Rectal smooth muscle tissue (tissue), 1 donor: ENCODE data around the gene NUDT6.

Source experiments
- H3K27ac ChIP-seq: one replicate; pipeline ENCODE4 v1.7.0; 2013; ENCODE audit warnings: low read depth, low read length, inconsistent platforms
- H3K27me3 ChIP-seq: one replicate; pipeline ENCODE4 v1.7.0; 2013; ENCODE audit warnings: low read length; ENCODE audit not compliant: control insufficient read depth, insufficient read depth
- H3K36me3 ChIP-seq: one replicate; pipeline ENCODE4 v1.7.0; 2013; ENCODE audit warnings: low read length; ENCODE audit not compliant: control insufficient read depth, insufficient read depth
- H3K4me1 ChIP-seq: one replicate; pipeline ENCODE4 v1.7.0; 2013; ENCODE audit warnings: low read length; ENCODE audit not compliant: control insufficient read depth, insufficient read depth
- H3K4me3 ChIP-seq: one replicate; pipeline ENCODE4 v1.7.0; 2013; ENCODE audit warnings: low read length
- H3K9ac ChIP-seq: one replicate; pipeline ENCODE4 v1.7.0; 2013; ENCODE audit warnings: low read length

The NUDT6 gene, protein sequence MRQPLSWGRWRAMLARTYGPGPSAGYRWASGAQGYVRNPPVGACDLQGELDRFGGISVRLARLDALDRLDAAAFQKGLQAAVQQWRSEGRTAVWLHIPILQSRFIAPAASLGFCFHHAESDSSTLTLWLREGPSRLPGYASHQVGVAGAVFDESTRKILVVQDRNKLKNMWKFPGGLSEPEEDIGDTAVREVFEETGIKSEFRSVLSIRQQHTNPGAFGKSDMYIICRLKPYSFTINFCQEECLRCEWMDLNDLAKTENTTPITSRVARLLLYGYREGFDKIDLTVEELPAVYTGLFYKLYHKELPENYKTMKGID

DNA sequence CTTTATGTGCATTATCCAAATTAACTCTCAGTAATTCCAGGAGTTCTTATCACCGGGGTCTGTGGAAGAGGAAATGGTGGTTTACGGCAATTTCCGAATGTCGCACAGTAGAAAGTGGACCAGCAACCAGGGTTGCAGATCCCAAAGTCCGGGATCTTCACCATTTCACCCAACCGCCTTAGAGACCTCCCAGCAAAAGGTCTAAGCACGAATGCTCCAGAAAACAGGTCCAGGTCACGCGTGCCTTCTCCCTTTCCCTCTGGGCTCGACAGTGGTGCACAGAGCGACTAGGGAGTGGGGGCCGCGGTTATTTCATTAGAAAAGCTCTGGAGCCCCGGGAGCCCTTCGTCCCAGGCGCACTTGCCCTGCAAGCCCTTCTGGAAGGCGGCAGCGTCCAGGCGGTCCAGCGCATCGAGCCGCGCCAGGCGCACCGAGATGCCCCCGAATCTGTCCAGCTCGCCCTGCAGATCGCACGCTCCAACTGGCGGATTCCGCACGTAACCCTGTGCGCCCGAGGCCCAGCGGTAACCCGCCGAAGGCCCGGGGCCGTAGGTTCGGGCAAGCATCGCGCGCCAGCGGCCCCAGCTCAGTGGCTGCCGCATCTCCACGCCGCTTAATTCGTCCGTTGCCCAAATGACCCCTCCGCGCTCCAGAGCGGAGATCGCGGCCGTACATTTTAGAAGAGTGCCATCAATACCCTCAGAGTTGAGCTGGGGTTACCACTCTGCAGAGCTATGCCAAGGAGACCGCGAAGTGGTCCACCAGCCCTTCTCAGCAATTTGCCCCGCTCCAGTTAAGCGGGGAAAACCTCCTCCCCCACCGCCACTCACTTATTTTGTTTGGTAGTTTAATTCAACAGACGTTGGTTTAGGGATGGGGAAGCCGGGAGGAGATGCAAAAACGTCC, at the start of gene NUDT6:
Gene NUDT6, minus strand, starts transcription at position 627 of the 906 bp plus-strand sequence. Its CDS starts 25 bp downstream, at position 602.
- no peaks in the 10 kb centered on the region for H3K36me3 ChIP-seq
- H3K4me3 ChIP-seq = peak within 1 kb of the TSS; percentile 93
- H3K27me3 ChIP-seq = no peaks in the 10 kb centered on the region
- peak within 1 kb of the TSS; percentile 84 for H3K27ac ChIP-seq
- H3K4me1 ChIP-seq = peaks cover 9% of the 10 kb centered on the region
- H3K9ac ChIP-seq = peak within 1 kb of the TSS; percentile 70

DNA sequence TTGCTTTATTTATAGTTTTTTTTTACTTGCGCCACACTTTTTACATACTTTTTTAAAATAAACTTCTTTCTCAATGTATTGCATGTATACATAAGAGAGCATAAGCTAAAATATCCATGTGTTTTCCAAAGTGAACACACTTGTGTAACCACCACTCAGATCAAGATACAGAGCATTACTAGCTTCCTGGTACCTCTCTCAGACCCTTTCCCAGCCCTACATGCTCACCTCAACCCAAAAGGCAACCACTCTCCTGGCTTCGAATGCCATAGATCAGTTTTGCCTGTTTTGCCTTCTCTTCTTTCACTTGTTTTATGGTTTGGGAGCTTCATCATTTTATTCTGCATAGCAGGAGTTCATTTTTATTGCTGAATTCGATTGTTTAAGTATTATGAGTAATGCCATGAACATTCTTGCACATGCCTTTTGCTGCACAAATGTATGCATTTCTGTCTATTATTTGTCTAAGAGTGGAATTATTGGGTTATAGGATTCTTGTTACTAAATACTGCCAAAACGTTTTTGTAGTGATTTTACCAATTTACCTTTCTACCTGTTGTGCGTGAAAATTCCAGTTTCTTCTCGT, 45.9 kb upstream of the NUDT6 start:
- no peak overlapping the region for H3K27ac ChIP-seq
- H3K4me1 ChIP-seq = no peaks in the 10 kb centered on the region

DNA sequence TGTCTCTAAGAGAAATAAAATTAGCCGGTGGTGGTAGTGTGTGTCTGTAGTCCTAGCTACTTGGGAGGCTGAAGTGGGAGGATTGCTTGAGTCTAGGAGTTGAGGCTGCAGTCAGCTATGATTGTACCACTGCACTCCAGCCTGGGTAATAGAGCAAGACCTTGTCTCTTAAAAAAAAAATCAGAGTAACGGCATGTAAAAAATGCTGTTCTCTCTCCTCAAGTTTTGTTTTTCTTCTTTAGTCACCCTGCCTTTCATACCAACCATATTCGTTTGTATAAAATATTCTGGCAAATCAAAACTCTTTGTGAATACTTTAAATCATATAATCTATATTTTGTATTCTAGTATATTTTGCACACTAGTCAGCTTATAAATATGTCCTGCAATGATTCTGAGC, 44.8 kb upstream of the NUDT6 start:
- H3K4me1 ChIP-seq = peaks cover 5% of the 10 kb centered on the region
- H3K9ac ChIP-seq = no peak overlapping the region
- H3K27me3 ChIP-seq = no peaks in the 10 kb centered on the region
- H3K27ac ChIP-seq = no peak overlapping the region
- H3K36me3 ChIP-seq = no peaks in the 10 kb centered on the region
- H3K4me3 ChIP-seq = no peak overlapping the region

More for the DNA sequence above, 45.9 kb upstream of the NUDT6 start:
- Histone ChIP-seq H3K27me3 (no peaks in the 10 kb centered on the region), H3K9ac (no peak overlapping the region), H3K4me3 (no peak overlapping the region), H3K36me3 (no peaks in the 10 kb centered on the region)

DNA sequence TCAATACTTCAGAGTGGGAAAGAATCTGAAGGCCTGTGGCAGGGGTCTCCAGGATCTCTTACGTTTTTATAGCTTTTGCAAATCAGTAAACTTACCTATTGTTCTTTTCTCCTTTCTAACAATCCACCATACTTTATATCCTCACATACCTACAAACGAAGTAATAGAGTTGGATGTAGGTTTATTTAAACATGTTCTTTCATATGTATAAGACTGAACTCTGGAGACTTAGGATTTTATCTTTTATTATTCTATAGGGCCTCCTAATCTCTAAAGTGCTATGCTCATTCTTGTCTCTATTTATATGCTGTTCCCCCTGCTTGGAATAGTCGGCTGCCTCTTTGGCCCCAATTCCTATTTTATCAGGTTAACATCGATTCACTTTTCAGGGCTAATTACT, 43.8 kb upstream of the NUDT6 start:
- H3K27ac ChIP-seq = no peak overlapping the region
- H3K36me3 ChIP-seq = no peaks in the 10 kb centered on the region
- no peaks in the 10 kb centered on the region for H3K27me3 ChIP-seq
- no peak overlapping the region for H3K9ac ChIP-seq
- H3K4me3 ChIP-seq = no peak overlapping the region
- H3K4me1 ChIP-seq = peaks cover 10% of the 10 kb centered on the region

DNA sequence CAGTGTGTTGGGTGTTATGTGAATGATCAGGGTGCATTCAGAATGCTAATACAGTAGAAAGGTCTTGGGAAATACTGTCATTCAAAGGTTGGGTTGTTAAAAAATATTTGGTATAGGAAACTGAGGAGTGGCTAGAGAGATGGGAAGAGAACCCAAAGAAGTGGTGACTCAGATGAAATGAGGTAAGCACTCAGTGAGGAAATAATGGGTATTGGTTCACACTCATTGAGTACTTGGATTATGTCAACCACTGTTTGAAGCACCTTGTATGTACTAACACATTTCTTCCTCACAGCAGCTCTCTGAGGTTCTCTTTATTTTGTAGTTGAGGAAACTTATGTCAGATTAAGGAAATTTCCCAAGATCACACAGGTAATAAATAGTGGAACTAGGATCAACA, 40.8 kb upstream of the NUDT6 start:
- Histone ChIP-seq H3K27me3 (no peaks in the 10 kb centered on the region), H3K4me1 (peaks cover 16% of the 10 kb centered on the region), H3K27ac (no peak overlapping the region), H3K36me3 (no peaks in the 10 kb centered on the region), H3K9ac (no peak overlapping the region), H3K4me3 (no peak overlapping the region)

DNA sequence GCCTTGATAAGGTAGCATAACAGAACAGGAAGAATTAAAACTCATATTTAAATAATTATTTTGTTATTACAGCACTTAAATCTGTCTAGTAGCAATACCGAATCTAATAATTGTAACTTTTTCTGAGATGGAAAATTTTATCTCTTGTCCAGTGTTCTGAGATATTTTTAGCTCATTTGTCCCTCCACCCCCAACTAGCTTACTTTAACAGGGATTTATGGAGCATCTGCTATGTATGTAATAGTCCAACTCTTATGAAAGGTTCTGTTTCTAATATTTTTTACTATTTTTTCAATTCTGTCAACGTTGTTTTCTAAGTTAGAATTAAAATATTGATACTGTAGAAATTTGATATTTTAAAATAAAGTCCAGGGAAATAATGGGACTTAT, 38.2 kb upstream of the NUDT6 start:
- Histone ChIP-seq H3K4me3 (no peak overlapping the region), H3K4me1 (peaks cover 24% of the 10 kb centered on the region), H3K27ac (no peak overlapping the region), H3K27me3 (no peaks in the 10 kb centered on the region), H3K36me3 (no peaks in the 10 kb centered on the region), H3K9ac (no peak overlapping the region)

DNA sequence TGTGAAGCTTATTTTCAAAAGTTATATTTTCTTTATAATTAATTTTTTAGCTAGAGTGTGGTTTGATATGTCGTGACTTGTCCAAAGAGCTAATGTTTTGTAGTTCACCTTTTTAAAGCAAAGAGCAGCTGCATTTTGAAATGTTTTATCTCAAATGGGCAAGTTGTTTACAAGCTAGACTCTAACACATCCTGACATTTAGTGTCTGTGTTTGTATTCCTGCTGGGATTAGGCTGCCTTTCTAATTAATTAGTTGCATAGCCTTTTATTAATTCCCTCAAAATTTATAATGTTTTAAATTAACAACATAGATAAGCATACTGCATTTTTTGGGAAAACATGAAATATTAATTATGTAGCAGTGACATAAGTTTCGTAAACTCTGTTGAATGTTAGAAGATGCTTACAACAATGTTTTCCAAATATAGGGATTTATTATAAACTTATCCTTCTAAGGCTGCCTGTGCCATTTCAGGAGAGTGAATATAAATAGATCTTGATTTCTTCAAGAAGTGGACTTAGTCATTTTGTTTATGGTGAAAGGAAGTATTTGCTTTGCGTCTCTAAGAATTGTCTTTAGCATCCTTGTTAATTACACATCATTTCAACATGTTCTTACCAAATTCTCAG, 37.7 kb upstream of the NUDT6 start:
- peaks cover 24% of the 10 kb centered on the region for H3K4me1 ChIP-seq
- no peak overlapping the region for H3K4me3 ChIP-seq
- no peaks in the 10 kb centered on the region for H3K27me3 ChIP-seq
- no peaks in the 10 kb centered on the region for H3K36me3 ChIP-seq
- no peak overlapping the region for H3K9ac ChIP-seq
- peak overlapping the region; percentile 18 for H3K27ac ChIP-seq

DNA sequence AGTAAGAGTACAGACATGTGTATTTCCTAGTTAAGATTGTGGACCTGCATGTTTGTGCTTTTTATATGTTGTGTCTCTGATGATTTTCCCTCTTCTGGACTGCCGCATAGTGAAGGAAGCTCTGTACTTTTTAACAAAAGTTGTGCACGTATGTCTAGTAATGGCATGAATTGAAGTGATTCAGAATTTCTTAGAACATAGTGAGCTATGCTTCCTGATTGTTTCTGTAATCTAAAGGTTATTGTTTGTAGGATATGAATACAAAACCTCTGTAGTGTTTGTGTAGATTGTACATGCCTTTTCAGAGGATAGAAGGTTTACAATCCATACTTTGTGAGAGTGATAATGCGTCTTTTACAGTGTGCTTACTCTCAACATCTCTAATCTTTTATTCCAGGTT, 37.0 kb upstream of the NUDT6 start:
- H3K4me3 ChIP-seq = no peak overlapping the region
- peaks cover 24% of the 10 kb centered on the region for H3K4me1 ChIP-seq
- H3K9ac ChIP-seq = no peak overlapping the region
- no peak overlapping the region for H3K27ac ChIP-seq
- H3K36me3 ChIP-seq = no peaks in the 10 kb centered on the region
- no peaks in the 10 kb centered on the region for H3K27me3 ChIP-seq

DNA sequence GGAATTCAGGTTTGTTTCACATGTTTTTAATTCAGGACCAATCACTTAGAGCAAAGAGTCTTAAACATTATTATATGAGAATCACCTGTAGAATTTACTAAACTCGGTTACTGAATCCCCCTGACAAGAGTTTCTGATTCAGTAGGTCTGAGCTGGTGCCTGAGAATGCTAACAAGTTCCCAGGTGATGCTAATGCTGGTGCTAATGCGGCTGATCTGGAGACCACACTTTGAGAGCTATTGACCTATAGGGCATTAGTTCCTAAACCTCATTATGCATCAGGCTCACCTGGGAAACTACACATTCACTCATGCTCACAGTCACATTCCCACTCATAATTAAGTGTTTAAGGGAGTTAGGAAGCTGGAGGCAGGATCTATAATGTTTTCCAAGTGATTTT, 36.1 kb upstream of the NUDT6 start:
- no peak overlapping the region for H3K27ac ChIP-seq
- H3K9ac ChIP-seq = no peak overlapping the region
- H3K27me3 ChIP-seq = no peaks in the 10 kb centered on the region
- H3K36me3 ChIP-seq = no peaks in the 10 kb centered on the region
- H3K4me3 ChIP-seq = no peak overlapping the region
- peaks cover 24% of the 10 kb centered on the region for H3K4me1 ChIP-seq

DNA sequence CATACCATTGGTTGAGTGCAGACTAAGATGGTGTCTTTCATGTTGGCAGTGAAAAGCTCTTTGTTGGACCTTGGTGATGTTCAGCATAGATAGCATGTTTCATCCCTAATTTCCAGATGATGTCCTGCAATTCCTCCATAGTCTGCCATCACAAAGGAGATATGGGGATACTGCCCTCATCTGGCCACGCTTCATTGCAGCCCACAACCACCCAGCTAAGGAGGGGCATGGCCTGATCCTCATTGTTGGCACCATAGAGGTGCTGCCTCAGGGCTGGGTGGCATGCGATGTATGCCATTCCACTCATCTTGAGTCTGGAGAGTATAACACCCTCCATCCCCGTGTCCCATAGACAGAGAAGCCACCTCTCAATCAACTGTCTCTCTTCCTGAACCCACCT, 31.5 kb upstream of the NUDT6 start:
- Histone ChIP-seq H3K27me3 (no peaks in the 10 kb centered on the region), H3K4me3 (no peak overlapping the region), H3K36me3 (peaks cover 7% of the 10 kb centered on the region), H3K4me1 (peaks cover 8% of the 10 kb centered on the region), H3K27ac (no peak overlapping the region), H3K9ac (no peak overlapping the region)

DNA sequence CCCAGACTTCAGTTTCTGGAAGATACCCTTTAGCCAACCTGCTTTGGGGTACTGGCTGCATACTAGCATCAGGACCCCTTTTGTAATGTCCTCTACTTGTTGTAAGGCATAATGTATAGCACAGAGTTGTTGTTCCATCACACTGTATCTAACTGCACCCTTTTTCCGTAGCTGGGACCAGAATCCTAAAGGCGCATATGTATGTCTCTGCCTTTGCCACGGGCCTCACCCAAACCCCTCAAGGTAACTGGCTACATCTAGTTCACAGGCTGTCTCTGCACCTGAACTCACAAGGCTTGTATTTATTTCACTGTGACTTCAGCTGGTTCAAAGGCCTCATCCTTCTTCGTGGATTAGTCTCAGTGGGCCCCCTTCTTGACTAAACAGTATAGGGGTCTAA, 29.6 kb upstream of the NUDT6 start:
- no peak overlapping the region for H3K27ac ChIP-seq
- peaks cover 7% of the 10 kb centered on the region for H3K36me3 ChIP-seq
- no peaks in the 10 kb centered on the region for H3K4me1 ChIP-seq
- no peak overlapping the region for H3K4me3 ChIP-seq
- no peak overlapping the region for H3K9ac ChIP-seq
- H3K27me3 ChIP-seq = no peaks in the 10 kb centered on the region

DNA sequence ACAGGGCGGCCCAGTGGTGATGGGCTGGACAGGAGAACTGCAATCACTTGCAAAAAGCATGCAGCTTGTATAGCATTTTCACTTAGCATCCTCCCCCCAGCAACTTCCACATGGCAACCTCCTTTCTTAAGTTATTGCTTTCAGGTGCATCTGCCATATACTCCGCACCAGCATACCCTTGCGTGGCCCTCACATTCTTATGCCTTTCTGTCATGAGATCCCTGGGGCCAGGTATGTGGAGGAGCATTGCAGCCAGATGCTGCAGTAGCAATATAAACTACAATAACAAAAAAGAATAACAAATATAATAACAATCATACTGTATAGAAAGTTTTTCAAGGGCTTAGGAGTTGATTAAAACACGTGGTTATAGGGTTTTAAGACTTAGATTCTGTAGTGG, 26.3 kb upstream of the NUDT6 start:
- Histone ChIP-seq H3K9ac (no peak overlapping the region), H3K4me1 (no peaks in the 10 kb centered on the region), H3K36me3 (peaks cover 7% of the 10 kb centered on the region), H3K27ac (no peak overlapping the region), H3K4me3 (no peak overlapping the region), H3K27me3 (no peaks in the 10 kb centered on the region)
